Measurements from ENCODE around the gene TRAPPC8. TPM values are rescaled to one million over a fixed set of nuclear protein-coding genes. Genes with fewer than 3 reads are reported as not detected.

Gene TRAPPC8
- total RNA-seq, 1 donor from 2014 or later: 51.5 TPM

DNA sequence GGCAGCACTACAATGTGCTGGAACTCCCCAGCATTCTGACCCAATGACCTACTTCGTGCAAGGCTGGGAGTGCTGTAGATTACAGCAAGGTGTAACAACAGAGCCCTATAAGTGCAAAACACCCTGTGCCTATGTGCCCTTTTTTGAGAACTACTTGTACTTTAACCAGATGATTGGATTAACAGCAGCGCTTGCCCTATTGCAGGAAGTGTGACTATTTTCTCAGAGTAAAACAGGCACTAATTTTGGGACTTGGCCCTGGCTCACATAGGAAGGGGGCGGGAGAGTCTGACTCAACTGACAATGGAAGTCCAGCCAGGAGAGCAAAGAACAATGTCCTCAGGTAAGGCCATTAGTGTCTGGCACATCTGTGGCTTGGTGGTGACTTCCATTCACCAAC, 40.1 kb upstream of the TRAPPC8 start:
- H3K9me3 Mint-ChIP-seq: peaks cover 12% of the 10 kb centered on the region
- peaks cover under 1% of the 10 kb centered on the region for H3K4me1 ChIP-seq
- no peak overlapping the region for H3K27ac ChIP-seq
- no peaks in the 10 kb centered on the region for H3K27me3 Mint-ChIP-seq (ENCODE audit: insufficient read depth, low read depth)
- no peaks in the 10 kb centered on the region for H3K4me1 Mint-ChIP-seq
- H2AFZ ChIP-seq (replicated peaks): no peak overlapping the region
- H3K9me3 ChIP-seq (ENCODE audit: low read depth): no peaks in the 10 kb centered on the region
- no peak for DNase-seq (ENCODE audit: low spot score)
- H3K4me3 ChIP-seq: no peak overlapping the region
- H3K36me3 Mint-ChIP-seq: no peaks in the 10 kb centered on the region
- no peak overlapping the region for H3K9ac ChIP-seq
- H3K79me2 ChIP-seq (ENCODE audit: low read depth): no peaks in the 10 kb centered on the region
- no peaks in the 10 kb centered on the region for H3K27me3 ChIP-seq
- no peaks in the 10 kb centered on the region for H3F3A ChIP-seq (ENCODE audit: low read depth)
- no peaks in the 10 kb centered on the region for H3K36me3 ChIP-seq
- no peaks in the 10 kb centered on the region for H4K20me1 ChIP-seq (ENCODE audit: low read depth)
- TF ChIP-seq, protein P1, sequence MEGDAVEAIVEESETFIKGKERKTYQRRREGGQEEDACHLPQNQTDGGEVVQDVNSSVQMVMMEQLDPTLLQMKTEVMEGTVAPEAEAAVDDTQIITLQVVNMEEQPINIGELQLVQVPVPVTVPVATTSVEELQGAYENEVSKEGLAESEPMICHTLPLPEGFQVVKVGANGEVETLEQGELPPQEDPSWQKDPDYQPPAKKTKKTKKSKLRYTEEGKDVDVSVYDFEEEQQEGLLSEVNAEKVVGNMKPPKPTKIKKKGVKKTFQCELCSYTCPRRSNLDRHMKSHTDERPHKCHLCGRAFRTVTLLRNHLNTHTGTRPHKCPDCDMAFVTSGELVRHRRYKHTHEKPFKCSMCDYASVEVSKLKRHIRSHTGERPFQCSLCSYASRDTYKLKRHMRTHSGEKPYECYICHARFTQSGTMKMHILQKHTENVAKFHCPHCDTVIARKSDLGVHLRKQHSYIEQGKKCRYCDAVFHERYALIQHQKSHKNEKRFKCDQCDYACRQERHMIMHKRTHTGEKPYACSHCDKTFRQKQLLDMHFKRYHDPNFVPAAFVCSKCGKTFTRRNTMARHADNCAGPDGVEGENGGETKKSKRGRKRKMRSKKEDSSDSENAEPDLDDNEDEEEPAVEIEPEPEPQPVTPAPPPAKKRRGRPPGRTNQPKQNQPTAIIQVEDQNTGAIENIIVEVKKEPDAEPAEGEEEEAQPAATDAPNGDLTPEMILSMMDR (IDR thresholded peaks at IDR 0.05): no peak
- TF ChIP-seq EZH2 (IDR thresholded peaks at IDR 0.05): no peak
- no peak for TF ChIP-seq EZH2phosphoT487 (IDR thresholded peaks at IDR 0.05)
- no peak overlapping the region for H3K27ac Mint-ChIP-seq
- H3K4me3 Mint-ChIP-seq: no peak overlapping the region
- no peak overlapping the region for H3K4me2 ChIP-seq

DNA sequence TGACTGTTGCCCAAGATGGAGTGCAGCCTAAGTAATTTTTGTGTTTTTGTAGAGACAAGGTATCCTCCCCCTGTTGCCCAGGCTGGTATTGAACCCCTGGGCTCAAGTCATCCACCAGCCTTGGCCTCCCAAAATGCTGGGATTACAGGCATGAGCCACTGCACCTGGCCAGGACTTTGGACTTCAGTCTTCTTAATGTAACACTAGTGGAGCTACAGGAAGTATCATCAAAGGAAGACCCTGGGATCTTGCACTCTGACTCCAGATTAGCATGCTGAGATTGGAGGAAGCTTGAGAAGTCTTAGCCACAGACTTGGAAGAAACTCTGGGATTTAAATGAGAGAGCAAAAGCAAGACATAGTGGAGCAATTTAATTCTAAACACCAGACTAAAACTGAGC, 37.9 kb upstream of the TRAPPC8 start:
- H3K4me2 ChIP-seq: no peak overlapping the region
- H3F3A ChIP-seq (ENCODE audit: low read depth): peaks cover 6% of the 10 kb centered on the region
- no peak for DNase-seq (ENCODE audit: low spot score)
- H4K20me1 ChIP-seq (ENCODE audit: low read depth): no peaks in the 10 kb centered on the region
- no peaks in the 10 kb centered on the region for H3K36me3 ChIP-seq
- H3K27me3 ChIP-seq: no peaks in the 10 kb centered on the region
- Mint-ChIP-seq H3K27me3 (ENCODE audit: insufficient read depth, low read depth) (no peaks in the 10 kb centered on the region), H3K4me3 (no peak overlapping the region), H3K27ac (no peak overlapping the region), H3K36me3 (no peaks in the 10 kb centered on the region), H3K9me3 (peaks cover 15% of the 10 kb centered on the region), H3K4me1 (no peaks in the 10 kb centered on the region)
- H3K9ac ChIP-seq: no peak overlapping the region
- no peak overlapping the region for H2AFZ ChIP-seq (replicated peaks)
- H3K27ac ChIP-seq: no peak overlapping the region
- H3K79me2 ChIP-seq (ENCODE audit: low read depth): no peaks in the 10 kb centered on the region
- no peak overlapping the region for H3K4me3 ChIP-seq
- peaks cover 14% of the 10 kb centered on the region for H3K4me1 ChIP-seq
- TF ChIP-seq, protein P1 (IDR thresholded peaks at IDR 0.05): no peak
- no peak for TF ChIP-seq EZH2 (IDR thresholded peaks at IDR 0.05)
- no peak for TF ChIP-seq EZH2phosphoT487 (IDR thresholded peaks at IDR 0.05)
- H3K9me3 ChIP-seq (ENCODE audit: low read depth): no peaks in the 10 kb centered on the region

- H3K9ac ChIP-seq: no peak overlapping the region
- no peaks in the 10 kb centered on the region for H3K27me3 Mint-ChIP-seq (ENCODE audit: insufficient read depth, low read depth)
- H3K27ac ChIP-seq: no peak overlapping the region
- peaks cover 14% of the 10 kb centered on the region for H3K4me1 ChIP-seq
- no peak overlapping the region for H3K27ac Mint-ChIP-seq
- H3K4me1 Mint-ChIP-seq: no peaks in the 10 kb centered on the region
- no peaks in the 10 kb centered on the region for H3K36me3 ChIP-seq
- no peak for DNase-seq (ENCODE audit: low spot score)
- no peaks in the 10 kb centered on the region for H3K9me3 ChIP-seq (ENCODE audit: low read depth)
- H3F3A ChIP-seq (ENCODE audit: low read depth): peaks cover 6% of the 10 kb centered on the region
- H3K4me3 ChIP-seq: no peak overlapping the region
- TF ChIP-seq, protein P1 (IDR thresholded peaks at IDR 0.05): no peak
- no peak for TF ChIP-seq EZH2phosphoT487 (IDR thresholded peaks at IDR 0.05)
- no peak for TF ChIP-seq EZH2 (IDR thresholded peaks at IDR 0.05)
- H3K36me3 Mint-ChIP-seq: no peaks in the 10 kb centered on the region
- H3K4me3 Mint-ChIP-seq: no peak overlapping the region
- no peaks in the 10 kb centered on the region for H3K79me2 ChIP-seq (ENCODE audit: low read depth)
- no peaks in the 10 kb centered on the region for H4K20me1 ChIP-seq (ENCODE audit: low read depth)
- H3K4me2 ChIP-seq: no peak overlapping the region
- peaks cover 21% of the 10 kb centered on the region for H3K9me3 Mint-ChIP-seq
- H2AFZ ChIP-seq (replicated peaks): no peak overlapping the region
- H3K27me3 ChIP-seq: no peaks in the 10 kb centered on the region
Measured at GRCh38 chr18:31979714-31980113, 36.8 kb upstream of the TRAPPC8 start.

Measured in neural progenitor cell (in vitro differentiated cells).